DND-41 (cell line): ENCODE results near the gene LARP7.

ENCODE experiments used
- CTCF ChIP-seq: IDR thresholded peaks from 2 replicates; pipeline ENCODE4 v1.5.1; 2012; ENCODE audit warnings: borderline replicate concordance, low read length, moderate library complexity, mild to moderate bottlenecking; ENCODE audit not compliant: poor library complexity, severe bottlenecking; ENCODE audit errors: extremely low read depth
- EZH2 ChIP-seq: IDR thresholded peaks from 3 replicates; pipeline ENCODE4 v1.6.1; 2012; ENCODE audit warnings: borderline replicate concordance, low read depth, mild to moderate bottlenecking, moderate library complexity, low read length, inconsistent platforms; ENCODE audit not compliant: severe bottlenecking

DNA sequence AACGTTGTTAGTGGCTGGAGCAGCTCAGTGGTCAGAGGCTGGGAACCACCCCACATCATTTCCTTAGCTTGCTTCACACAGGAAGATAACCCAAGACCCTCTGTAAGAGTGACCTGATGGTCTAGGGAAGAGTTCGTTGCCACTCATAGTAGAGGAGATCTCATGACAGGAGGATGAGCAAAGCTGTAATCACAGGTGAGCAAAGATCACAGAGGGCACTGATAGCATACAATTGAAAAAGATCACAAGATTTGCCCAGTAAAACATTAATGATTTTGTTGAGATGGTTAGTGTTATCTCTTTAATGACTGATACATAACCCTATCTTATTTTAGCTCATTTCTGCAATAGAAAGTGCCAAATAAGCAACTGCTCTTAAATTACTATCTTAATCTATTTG lies 44.1 kb downstream of the LARP7 start:
- TF ChIP-seq EZH2: no peak
- no peak for TF ChIP-seq CTCF
